KOPT-K1 (cell line): ENCODE data around the gene ARL5C.
"Not testable (repeated sequence)": the region's sequence is repeated elsewhere in the genome, so short reads cannot be mapped to it uniquely, and the experiment has no call there.

ENCODE experiments used
- H3K27ac ChIP-seq: fragments of 200-600 bp; sonication (generic); 2 replicates; pipeline ENCODE4 v1.5.1; 2016; ENCODE audit warnings: antibody characterized with exemption, mild to moderate bottlenecking, low read depth, low read length; ENCODE audit not compliant: poor library complexity, severe bottlenecking
- H3K36me3 ChIP-seq: fragments of 200-600 bp; sonication (generic); 2 replicates; pipeline ENCODE4 v1.5.1; 2017; ENCODE audit warnings: antibody characterized with exemption, mild to moderate bottlenecking, low read length, moderate library complexity; ENCODE audit not compliant: insufficient read depth
- H3K9me3 ChIP-seq: fragments of 200-600 bp; sonication (generic); 2 replicates; pipeline ENCODE4 v1.5.1; 2017; ENCODE audit warnings: antibody characterized with exemption, low read length, mild to moderate bottlenecking; ENCODE audit not compliant: insufficient read depth, poor library complexity, severe bottlenecking

The ARL5C gene

GRCh38 chr17:39144416-39144840, 21.5 kb downstream of the ARL5C start:
- no peaks in the 10 kb centered on the region for H3K9me3 ChIP-seq
- no peaks in the 10 kb centered on the region for H3K36me3 ChIP-seq
- no peak overlapping the region for H3K27ac ChIP-seq

GRCh38 chr17:39143552-39144093, 22.3 kb downstream of the ARL5C start:
- Histone ChIP-seq H3K27ac (no peak overlapping the region), H3K36me3 (no peaks in the 10 kb centered on the region), H3K9me3 (no peaks in the 10 kb centered on the region)

- Histone ChIP-seq H3K27ac (no peak overlapping the region), H3K9me3 (no peaks in the 10 kb centered on the region), H3K36me3 (no peaks in the 10 kb centered on the region)
Observed at GRCh38 chr17:39141915-39142664, 23.9 kb downstream of the ARL5C start.

- H3K36me3 ChIP-seq, result no peaks in the 10 kb centered on the region
- no peaks in the 10 kb centered on the region for H3K9me3 ChIP-seq
- no peak overlapping the region for H3K27ac ChIP-seq
Observed at GRCh38 chr17:39141294-39141693, 24.7 kb downstream of the ARL5C start.

- Histone ChIP-seq H3K36me3 (no peaks in the 10 kb centered on the region), H3K27ac (no peak overlapping the region), H3K9me3 (no peaks in the 10 kb centered on the region)
Observed at GRCh38 chr17:39139561-39139960, 26.4 kb downstream of the ARL5C start.

GRCh38 chr17:39139161-39139511, 26.8 kb downstream of the ARL5C start:
- Histone ChIP-seq H3K27ac (no peak overlapping the region), H3K9me3 (no peaks in the 10 kb centered on the region)

GRCh38 chr17:39138431-39139160, 27.4 kb downstream of the ARL5C start:
- Histone ChIP-seq H3K36me3 (no peaks in the 10 kb centered on the region), H3K9me3 (no peaks in the 10 kb centered on the region), H3K27ac (no peak overlapping the region)

More at GRCh38 chr17:39139161-39139511, 26.8 kb downstream of the ARL5C start:
- no peaks in the 10 kb centered on the region for H3K36me3 ChIP-seq

- Histone ChIP-seq H3K36me3 (no peaks in the 10 kb centered on the region), H3K9me3 (no peaks in the 10 kb centered on the region), H3K27ac (no peak overlapping the region)
Observed at GRCh38 chr17:39134878-39135277, 31.1 kb downstream of the ARL5C start.

GRCh38 chr17:39132192-39132610, 33.8 kb downstream of the ARL5C start:
- H3K36me3 ChIP-seq, result no peaks in the 10 kb centered on the region
- no peaks in the 10 kb centered on the region for H3K9me3 ChIP-seq
- H3K27ac ChIP-seq, result no peak overlapping the region

- Histone ChIP-seq H3K27ac (no peak overlapping the region), H3K36me3 (no peaks in the 10 kb centered on the region), H3K9me3 (no peaks in the 10 kb centered on the region)
Observed at GRCh38 chr17:39131616-39132015, 34.3 kb downstream of the ARL5C start.

- H3K36me3 ChIP-seq, result no peaks in the 10 kb centered on the region
- no peaks in the 10 kb centered on the region for H3K9me3 ChIP-seq
- H3K27ac ChIP-seq, result no peak overlapping the region
Observed at GRCh38 chr17:39130205-39130604, 35.8 kb downstream of the ARL5C start.

- H3K9me3 ChIP-seq, H3K36me3 ChIP-seq, H3K27ac ChIP-seq: not testable (repeated sequence)
Observed at GRCh38 chr17:39129544-39129943, 36.4 kb downstream of the ARL5C start.

GRCh38 chr17:39126436-39126835, 39.5 kb downstream of the ARL5C start:
- H3K27ac ChIP-seq, result no peak overlapping the region
- H3K36me3 ChIP-seq, result no peaks in the 10 kb centered on the region
- no peaks in the 10 kb centered on the region for H3K9me3 ChIP-seq

GRCh38 chr17:39125143-39125875, 40.7 kb downstream of the ARL5C start:
- Histone ChIP-seq H3K27ac (no peak overlapping the region), H3K9me3 (no peaks in the 10 kb centered on the region), H3K36me3 (no peaks in the 10 kb centered on the region)

- Histone ChIP-seq H3K9me3 (no peaks in the 10 kb centered on the region), H3K27ac (no peak overlapping the region), H3K36me3 (no peaks in the 10 kb centered on the region)
Observed at GRCh38 chr17:39123627-39124026, 42.3 kb downstream of the ARL5C start.
